Spleen (tissue), 11 donors: ENCODE measurements around the gene RRH. TPM values are rescaled to one million over a fixed set of nuclear protein-coding genes. Genes with fewer than 3 reads are reported as not detected.
A peak's percentile ranks its signal among the peaks of the same experiment; 100 is the strongest.

Source experiments
- DNase-seq: peaks from one replicate; pipeline ENCODE4 v3.0.0-alpha.2; 2020
- H3K27ac ChIP-seq, 8 donors: fragments of 200-600 bp; sonication (generic) in 7 of 8; 1 replicate in 4 of 8; 2 replicates in 4 of 8; pipeline versions ENCODE4 v1.5.0 to v1.8.0; 2016 to 2021; ENCODE audit warnings: inconsistent platforms in 4 of 8, mild to moderate bottlenecking in 4 of 8, moderate library complexity in 1 of 8
- H3K27me3 ChIP-seq, 7 donors: fragments of 200-600 bp; sonication (generic) in 6 of 7; replicated peaks in 1 of 7; 1 replicate in 4 of 7; 2 replicates in 3 of 7; pipeline versions ENCODE4 v1.5.0 to v1.8.0; 2016 to 2021; ENCODE audit warnings: inconsistent platforms in 3 of 7, mild to moderate bottlenecking in 1 of 7
- H3K36me3 ChIP-seq, 6 donors: fragments of 200-600 bp; sonication (generic) in 5 of 6; 1 replicate in 4 of 6; 2 replicates in 2 of 6; pipeline versions ENCODE4 v1.5.0 to v1.8.0; 2016 to 2021; ENCODE audit warnings: inconsistent platforms in 2 of 6
- H3K4me1 ChIP-seq, 6 donors: fragments of 200-600 bp; sonication (generic) in 5 of 6; 1 replicate in 3 of 6; 2 replicates in 3 of 6; pipeline versions ENCODE4 v1.5.0 to v1.8.0; 2016 to 2021; ENCODE audit warnings: inconsistent platforms in 3 of 6
- H3K4me3 ChIP-seq, 8 donors: fragments of 200-600 bp; sonication (generic) in 7 of 8; 1 replicate in 4 of 8; 2 replicates in 4 of 8; pipeline versions ENCODE4 v1.5.0 to v1.8.0; 2016 to 2021; ENCODE audit warnings: inconsistent platforms in 4 of 8, mild to moderate bottlenecking in 4 of 8, moderate library complexity in 2 of 8
- H3K9me3 ChIP-seq, 8 donors: fragments of 200-600 bp; sonication (generic) in 7 of 8; 1 replicate in 4 of 8; 2 replicates in 4 of 8; pipeline versions ENCODE4 v1.5.0 to v1.8.0; 2016 to 2021; ENCODE audit warnings: inconsistent platforms in 4 of 8
- CTCF ChIP-seq, 11 experiments: fragments of 200-600 bp in 7 of 11; fragments of 450-650 bp in 4 of 11; sonication (generic) in 4 of 11; IDR thresholded peaks in 8 of 11; conservative IDR thresholded peaks in 3 of 11; 1 replicate in 7 of 11; 2 replicates in 4 of 11; pipeline versions ENCODE4 v1.4.0 to v1.8.0; 2016 to 2021; ENCODE audit warnings: antibody characterized with exemption in 11 of 11, inconsistent platforms in 4 of 11, mild to moderate bottlenecking in 1 of 11
- POLR2A ChIP-seq, 3 donors: fragments of 450-650 bp; IDR thresholded peaks; one replicate each; pipeline ENCODE4 v1.5.1; 2017; ENCODE audit warnings: antibody characterized with exemption in 3 of 3, mild to moderate bottlenecking in 1 of 3
- POLR2AphosphoS5 ChIP-seq, 3 donors: sonication (generic); formaldehyde crosslinking; IDR thresholded peaks; one replicate each; pipeline ENCODE4 v1.5.1; 2017; ENCODE audit warnings: antibody characterized with exemption in 3 of 3
- WGBS, 5 donors: extraction: QIAGEN DNeasy Blood & Tissue Kit in 3 of 5; methylation state at CpG; one replicate each; pipeline versions ENCODE4 v1.1.5 to v1.1.7; 2013 to 2018; 5-methylcytosine and 5-hydroxymethylcytosine counted together
- intact Hi-C: fragments of 100-400 bp; cut with DNase I; formaldehyde crosslinking; loops from one replicate; pipeline ENCODE4 v1.15.0; 2023; ENCODE audit warnings: low total_unique reads
- polyA plus RNA-seq, 3 donors: library from polyadenylated mRNA; stranded (reverse); fragments of 200-250 nt; gene quantifications; one replicate each; pipeline ENCODE4 v1.2.1, GENCODE V29; 2013
- total RNA-seq, 7 donors: library from RNA; depleted of rRNA in 3 of 7; stranded (reverse); fragments of >200 nt in 3 of 7; fragmentation: NEBNext Ultra II Directional in 4 of 7; extraction: Animal tissue kit (Norgen Biotek cat#: 25700) in 4 of 7; gene quantifications; one replicate each; pipeline versions ENCODE4 v1.1.0 to v1.2.1, GENCODE V29; 2016 to 2021
- donor health status: healthy with polysubstance abuse.
- donor health status: DM: no; HTN: no; CAD: no; lungs with moderate emphysema.
- donor health status: DM: no; HTN: no; CAD: no.
- donor health status: Bipolar disorder and iron deficiency.
- donor health status: healthy.
- donor health status: DM: no; HTN: no; CAD: no.
- donor health status: DM: yes; HTN: yes; CAD: no.

Gene RRH
- total and polyA plus RNA-seq, 10 donors, result 0.03 to 2.0 (median 0.54) TPM; not detected in 4

- H3K4me1 ChIP-seq, result peaks cover 6 to 48% (median 28%) of the 10 kb centered on the region in 6 donors
- intact Hi-C loops, result loop anchor here (10.0 kb wide), 1 partner anchor 1172 kb away; no protein-coding TSS in a partner anchor
- TF ChIP-seq CTCF (IDR thresholded peaks at IDR 0.05 in 8 of 11, conservative IDR thresholded peaks at IDR 0.05 in 3 of 11), result no peak
- TF ChIP-seq POLR2AphosphoS5 (IDR thresholded peaks at IDR 0.05), result no peak
- no peak for TF ChIP-seq POLR2A (IDR thresholded peaks at IDR 0.05)
- no peak overlapping the region for H3K27ac ChIP-seq
- WGBS, 5 donors, result 60 to 79% (median 66%) methylated on average over 1 of the region's 1 CpG
- peaks cover 0 to 43% (median 25%) of the 10 kb centered on the region in 6 donors for H3K36me3 ChIP-seq
- H3K4me3 ChIP-seq, result peak overlapping the region in 3 of 8 donors; percentile 76 to 88 (median 84)
- H3K9me3 ChIP-seq, result no peaks in the 10 kb centered on the region
- DNase-seq, result no peak
- H3K27me3 ChIP-seq, result no peaks in the 10 kb centered on the region
Observed at GRCh38 chr4:109816894-109817293, 10.9 kb upstream of the RRH start.

DNA sequence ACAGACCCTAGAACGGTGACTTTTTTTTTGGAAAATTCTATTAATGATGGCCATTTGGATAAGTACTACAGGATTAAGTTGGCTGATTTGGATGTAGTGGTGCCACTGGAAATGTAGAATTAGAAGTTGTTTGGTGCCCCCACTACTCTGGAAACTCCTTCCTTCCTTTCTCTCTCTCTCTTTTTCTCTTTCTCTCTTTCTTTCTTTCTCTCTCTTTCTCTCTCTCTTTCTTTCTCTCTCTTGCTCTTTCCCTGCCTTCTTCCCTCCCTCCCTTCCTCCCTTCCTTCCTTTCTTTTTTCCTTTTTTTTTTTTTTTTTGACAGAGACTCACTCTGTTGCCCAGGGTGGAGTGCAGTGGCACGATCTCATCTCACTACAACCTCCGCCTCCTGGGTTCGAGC lies 9.5 kb upstream of the RRH start:
- Histone ChIP-seq H3K27ac (no peak overlapping the region), H3K36me3 (peaks cover 0 to 57% (median 37%) of the 10 kb centered on the region in 6 donors), H3K27me3 (no peaks in the 10 kb centered on the region), H3K4me3 (no peak overlapping the region), H3K4me1 (peaks cover 6 to 48% (median 28%) of the 10 kb centered on the region in 6 donors), H3K9me3 (no peaks in the 10 kb centered on the region)
- intact Hi-C loops, result loop anchor here (10.0 kb wide), 1 partner anchor 1173 kb away; no protein-coding TSS in a partner anchor
- TF ChIP-seq CTCF (IDR thresholded peaks at IDR 0.05 in 8 of 11, conservative IDR thresholded peaks at IDR 0.05 in 3 of 11) (no peak), POLR2AphosphoS5 (IDR thresholded peaks at IDR 0.05) (no peak)
- no peak for DNase-seq
- 96 to 100% (median 97%) methylated on average over 4 of the region's 4 CpGs for WGBS, 5 donors

DNA sequence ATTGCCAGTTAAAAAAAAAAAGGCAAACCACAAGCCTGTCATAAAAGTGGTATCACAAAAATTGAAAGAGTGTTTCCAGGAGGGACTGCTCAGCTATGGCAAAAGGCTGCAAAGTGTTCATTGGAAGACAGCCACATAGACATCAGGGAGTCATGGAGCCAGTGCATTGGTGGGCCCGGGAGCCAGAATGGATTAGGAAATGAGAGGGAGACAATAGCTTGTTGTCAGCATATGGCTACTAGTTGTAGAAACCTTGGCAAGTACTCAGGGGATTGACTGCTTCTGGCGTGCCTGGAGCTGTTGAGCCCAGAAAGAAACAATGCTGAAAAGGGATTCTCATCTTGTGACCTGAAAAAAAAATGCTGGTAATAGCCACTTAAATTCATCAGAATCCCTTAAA lies 7.2 kb upstream of the RRH start:
- no peak overlapping the region for H3K27ac ChIP-seq
- WGBS, 5 donors, result 88 to 93% (median 89%) methylated on average over 2 of the region's 2 CpGs
- intact Hi-C loops, result loop anchor here (5.0 to 10.0 kb wide), 2 partner anchors 116 to 393 kb away; partner anchors contain the start of gene CASP6
- TF ChIP-seq POLR2AphosphoS5 (IDR thresholded peaks at IDR 0.05) (no peak), POLR2A (IDR thresholded peaks at IDR 0.05) (no peak), CTCF (IDR thresholded peaks at IDR 0.05 in 8 of 11, conservative IDR thresholded peaks at IDR 0.05 in 3 of 11) (no peak)
- DNase-seq, result no peak
- H3K36me3 ChIP-seq, result peaks cover 0 to 80% (median 58%) of the 10 kb centered on the region in 6 donors
- peaks cover 6 to 33% (median 19%) of the 10 kb centered on the region in 6 donors for H3K4me1 ChIP-seq
- H3K9me3 ChIP-seq, result no peaks in the 10 kb centered on the region
- no peaks in the 10 kb centered on the region for H3K27me3 ChIP-seq
- H3K4me3 ChIP-seq, result no peak overlapping the region

DNA sequence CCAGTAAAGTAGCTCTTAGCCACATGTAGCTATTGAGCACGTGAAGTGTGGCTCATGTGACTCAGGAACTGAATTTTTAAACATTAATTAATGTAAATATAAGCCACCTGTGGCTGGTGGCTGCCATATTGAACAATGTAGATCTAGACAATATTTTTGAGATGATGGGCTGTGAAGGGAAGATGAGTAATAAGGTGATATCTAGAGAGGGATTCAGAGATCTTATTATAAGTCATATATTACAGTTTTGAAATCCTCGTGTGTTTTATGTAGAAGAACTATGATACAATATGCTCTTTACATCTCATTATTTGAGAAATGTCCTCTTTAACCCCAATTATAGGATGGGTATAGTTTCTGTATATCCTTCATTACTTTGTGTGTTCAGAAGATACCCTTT lies 6.6 kb upstream of the RRH start:
- whole genome bisulfite sequencing, 5 donors, result 52 to 73% (median 66%) methylated on average over 2 of the region's 2 CpGs
- H3K36me3 ChIP-seq, result peaks cover 0 to 86% (median 59%) of the 10 kb centered on the region in 6 donors
- TF ChIP-seq POLR2AphosphoS5 (IDR thresholded peaks at IDR 0.05) (no peak), CTCF (IDR thresholded peaks at IDR 0.05 in 8 of 11, conservative IDR thresholded peaks at IDR 0.05 in 3 of 11) (no peak), POLR2A (IDR thresholded peaks at IDR 0.05) (no peak)
- no peaks in the 10 kb centered on the region for H3K27me3 ChIP-seq
- no peak overlapping the region for H3K27ac ChIP-seq
- intact Hi-C loops, result loop anchor here (5.0 to 10.0 kb wide), 2 partner anchors 116 to 394 kb away; partner anchors contain the start of gene CASP6
- DNase-seq, result no peak
- peaks cover 6 to 28% (median 16%) of the 10 kb centered on the region in 6 donors for H3K4me1 ChIP-seq
- no peaks in the 10 kb centered on the region for H3K9me3 ChIP-seq
- no peak overlapping the region for H3K4me3 ChIP-seq
